PC-3 (cell line): ENCODE data around the gene CACNA2D2. TPM values are rescaled to one million over a fixed set of nuclear protein-coding genes. Genes with fewer than 3 reads are reported as not detected.

Source experiments
- ATAC-seq: fragments of 200-7000 bp; cut with Tn5 transposase; 2 replicates; pipeline ENCODE4 v1.9.1; 2020; ENCODE audit warnings: mild to moderate bottlenecking, moderate library complexity
- BruUV-seq: library from RNA; stranded (reverse); fragments of 400-500 nt; replicated peaks from 2 replicates; lab custom pipeline; 2021; lab: Mats Ljungman, UMichigan
- CTCF ChIA-PET: fragments of 300-600 bp; sonication (Branson Sonifier 250); formaldehyde crosslinking; loops from one replicate; lab custom pipeline; 2022; ENCODE audit warnings: antibody characterized with exemption; lab: Charles Lee
- POLR2A ChIA-PET: fragments of 300-600 bp; sonication (Branson Sonifier 250); formaldehyde crosslinking; loops from one replicate; lab custom pipeline; 2022; ENCODE audit warnings: antibody characterized with exemption; ENCODE audit not compliant: unreplicated experiment; lab: Charles Lee
- DNase-seq: peaks from one replicate; pipeline ENCODE4 v3.0.0-alpha.2; 2015
- H2AFZ ChIP-seq: fragments of 300-600 bp; sonication (generic); 2 replicates; pipeline ENCODE4 v1.6.0; 2016; ENCODE audit warnings: antibody characterized with exemption, low read length
- H3F3A ChIP-seq: fragments of 300-600 bp; sonication (generic); one replicate; pipeline ENCODE4 v1.6.0; 2017; ENCODE audit warnings: antibody characterized with exemption, low read length, control low read depth, mild to moderate bottlenecking; ENCODE audit not compliant: unreplicated experiment
- H3K27ac ChIP-seq: fragments of 300-600 bp; sonication (generic); 2 replicates; pipeline ENCODE4 v1.5.1; 2016; ENCODE audit warnings: mild to moderate bottlenecking, low read length
- H3K27me3 ChIP-seq: fragments of 300-600 bp; sonication (generic); 2 replicates; pipeline ENCODE4 v1.6.1; 2016; ENCODE audit warnings: low read length, mixed read lengths
- H3K36me3 ChIP-seq: fragments of 300-600 bp; sonication (generic); 2 replicates; pipeline ENCODE4 v1.6.1; 2016; ENCODE audit warnings: low read depth, mixed run types, low read length, mixed read lengths
- H3K4me1 ChIP-seq: fragments of 300-600 bp; sonication (generic); 2 replicates; pipeline ENCODE4 v1.5.1; 2016; ENCODE audit warnings: low read length; ENCODE audit not compliant: insufficient read depth
- H3K4me2 ChIP-seq: fragments of 300-600 bp; sonication (generic); 2 replicates; pipeline ENCODE4 v1.6.0; 2016; ENCODE audit warnings: low read length
- H3K4me3 ChIP-seq: fragments of 300-600 bp; sonication (generic); 2 replicates; pipeline ENCODE4 v1.5.1; 2016; ENCODE audit warnings: mild to moderate bottlenecking, low read length, mixed read lengths
- H3K79me2 ChIP-seq: fragments of 300-600 bp; sonication (generic); 2 replicates; pipeline ENCODE4 v1.6.1; 2017; ENCODE audit warnings: low read length, mixed read lengths
- H3K9ac ChIP-seq: fragments of 300-600 bp; sonication (generic); 2 replicates; pipeline ENCODE4 v1.6.0; 2016; ENCODE audit warnings: mild to moderate bottlenecking, low read length
- H3K9me2 ChIP-seq: fragments of 300-600 bp; sonication (generic); replicated peaks from 2 replicates; pipeline ENCODE4 v1.6.1; 2016; ENCODE audit warnings: mixed run types, low read length, mixed read lengths
- H3K9me3 ChIP-seq: fragments of 300-600 bp; sonication (generic); 2 replicates; pipeline ENCODE4 v1.6.1; 2016; ENCODE audit warnings: low read length, mixed read lengths
- H4K20me1 ChIP-seq: fragments of 300-600 bp; sonication (generic); 2 replicates; pipeline ENCODE4 v1.6.1; 2016; ENCODE audit warnings: low read length, mixed read lengths
- CTCF ChIP-seq: fragments of 300-600 bp; sonication (generic); conservative IDR thresholded peaks from 2 replicates; pipeline ENCODE4 v1.5.1; 2017; ENCODE audit warnings: antibody characterized with exemption, low read depth, mild to moderate bottlenecking, low read length
- EZH2 ChIP-seq: fragments of 300-600 bp; sonication (generic); IDR thresholded peaks from one replicate; pipeline ENCODE4 v1.6.1; 2017; ENCODE audit warnings: antibody characterized with exemption, mild to moderate bottlenecking, low read length; ENCODE audit not compliant: unreplicated experiment
- EZH2phosphoT487 ChIP-seq: fragments of 300-600 bp; sonication (generic); IDR thresholded peaks from 2 replicates; pipeline ENCODE4 v1.6.1; 2018; ENCODE audit warnings: mild to moderate bottlenecking, antibody characterized with exemption, low read length, borderline replicate concordance
- intact Hi-C: fragments of 100-400 bp; cut with micrococcal nuclease; formaldehyde crosslinking; loops from 2 replicates; pipeline ENCODE4 v1.9.0; 2023
- total RNA-seq: library from RNA; depleted of rRNA; stranded (reverse); fragments of >200 nt; gene quantifications from 2 replicates; pipeline ENCODE4 v1.2.3, GENCODE V29; 2014

CACNA2D2 gene
- total RNA-seq, 1 experiment from 2014 or later: 0.44 TPM

GRCh38 chr3:50506169-50506568 lies 2.7 kb upstream of the CACNA2D2 start:
- no peak overlapping the region for H3K27ac ChIP-seq
- CTCF ChIA-PET: no interaction called here
- H3K79me2 ChIP-seq: no peaks in the 10 kb centered on the region
- H3K4me1 ChIP-seq: 0 out of 2 replicates have a peak, but pooled peaks cover 5% of the 10 kb centered on the region
- H3K36me3 ChIP-seq: no peaks in the 10 kb centered on the region
- intact Hi-C loops: no loop called here
- no peak for ATAC-seq
- TF ChIP-seq EZH2phosphoT487 (no peak), EZH2 (no peak), CTCF (no peak)
- BruUV-seq: no TSS peak
- no peaks in the 10 kb centered on the region for H3F3A ChIP-seq
- no peak overlapping the region for H2AFZ ChIP-seq
- no peak overlapping the region for H3K9ac ChIP-seq
- H3K27me3 ChIP-seq: peaks cover 45% of the 10 kb centered on the region
- DNase-seq: no peak
- POLR2A ChIA-PET: interaction anchor here (0.5 kb wide), 1 partner anchor 91 kb away, joined by 3 read pairs; no protein-coding TSS in a partner anchor
- no peaks in the 10 kb centered on the region for H4K20me1 ChIP-seq
- H3K9me3 ChIP-seq: no peaks in the 10 kb centered on the region
- H3K9me2 ChIP-seq: no peaks in the 10 kb centered on the region
- H3K4me3 ChIP-seq: no peak overlapping the region
- H3K4me2 ChIP-seq: no peak overlapping the region

DNA sequence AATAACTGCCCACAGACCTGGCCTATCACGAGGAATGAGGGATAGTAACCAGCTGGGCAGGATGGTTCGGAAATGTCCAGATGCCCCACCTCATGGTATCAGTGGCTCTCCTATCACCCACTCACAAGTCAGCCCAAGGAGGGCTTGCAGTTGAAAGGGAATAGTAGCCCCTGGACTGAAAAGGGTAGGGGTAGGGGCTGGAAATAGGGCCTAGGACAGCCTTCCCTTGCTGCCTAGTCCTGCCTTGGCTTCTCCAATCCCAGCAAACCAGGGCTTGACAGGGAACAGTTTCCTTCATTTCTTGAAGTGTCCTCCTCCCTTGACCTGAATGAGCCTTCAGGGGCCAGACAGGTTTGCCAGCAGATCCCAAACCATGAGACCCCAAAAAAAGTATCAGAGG lies 1.2 kb upstream of the CACNA2D2 start:
- CTCF ChIA-PET: no interaction called here
- DNase-seq: no peak

More for the DNA sequence above, 1.2 kb upstream of the CACNA2D2 start:
- no peak for ATAC-seq
- Histone ChIP-seq H3K4me1 (0 out of 2 replicates have a peak, but pooled peaks cover 5% of the 10 kb centered on the region), H3K79me2 (no peaks in the 10 kb centered on the region), H3K36me3 (no peaks in the 10 kb centered on the region), H3F3A (no peaks in the 10 kb centered on the region), H3K4me2 (no peak overlapping the region), H3K9ac (no peak overlapping the region), H2AFZ (no peak overlapping the region), H3K4me3 (no peak overlapping the region), H3K9me2 (no peaks in the 10 kb centered on the region), H3K9me3 (no peaks in the 10 kb centered on the region), H3K27me3 (peaks cover 35% of the 10 kb centered on the region), H4K20me1 (no peaks in the 10 kb centered on the region), H3K27ac (no peak overlapping the region)
- no TSS peak for BruUV-seq
- POLR2A ChIA-PET: no interaction called here
- intact Hi-C loops: no loop called here
- no peak for TF ChIP-seq CTCF
